Eye (tissue), 1 donor: Measurements from ENCODE around the gene TRIM17.
A peak's percentile ranks its signal among the peaks of the same experiment; 100 is the strongest.

ENCODE experiments used
- DNase-seq: peaks from one replicate; pipeline ENCODE4 v3.0.0-alpha.2; 2015

The TRIM17 gene

DNA sequence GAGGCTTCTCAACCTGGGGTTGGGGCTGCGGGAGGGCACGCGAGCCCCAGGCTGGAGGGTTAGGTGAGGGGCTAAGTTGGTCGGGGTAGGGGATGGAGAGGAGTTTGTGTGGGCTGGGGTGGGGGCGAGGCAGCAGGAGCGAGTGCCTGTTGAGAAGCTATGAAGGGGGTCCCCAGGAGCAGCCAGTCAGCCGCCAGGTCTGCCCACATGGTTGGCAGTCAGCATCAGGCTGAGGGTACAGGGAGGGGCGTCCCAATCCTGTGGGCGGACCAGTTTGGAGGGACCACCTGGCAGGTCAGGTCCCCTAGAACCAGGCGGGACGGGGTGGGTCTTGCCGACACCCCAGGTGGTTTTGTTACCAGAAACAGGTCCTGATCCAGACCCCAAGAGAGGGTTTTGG is 400 bp upstream of the TRIM17 start:
- no peak for DNase-seq

DNA sequence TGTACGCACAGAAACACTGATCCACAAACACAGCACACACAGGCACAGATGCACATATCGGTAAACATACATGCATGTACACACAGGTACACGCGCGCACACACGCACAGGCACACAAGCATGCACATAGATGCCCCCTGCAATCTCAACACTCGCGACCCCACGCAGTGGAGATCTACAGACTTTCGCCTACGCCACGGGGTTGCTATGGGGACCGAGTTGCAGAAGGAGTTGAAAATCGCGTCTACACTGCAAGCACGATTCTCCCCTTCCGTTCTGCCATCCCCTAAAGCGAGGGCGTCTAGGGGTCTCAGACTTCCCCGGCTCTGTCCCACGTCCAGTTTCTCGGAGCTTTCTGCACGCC is 826 bp downstream of the TRIM17 start:
- DNase-seq = no peak

DNA sequence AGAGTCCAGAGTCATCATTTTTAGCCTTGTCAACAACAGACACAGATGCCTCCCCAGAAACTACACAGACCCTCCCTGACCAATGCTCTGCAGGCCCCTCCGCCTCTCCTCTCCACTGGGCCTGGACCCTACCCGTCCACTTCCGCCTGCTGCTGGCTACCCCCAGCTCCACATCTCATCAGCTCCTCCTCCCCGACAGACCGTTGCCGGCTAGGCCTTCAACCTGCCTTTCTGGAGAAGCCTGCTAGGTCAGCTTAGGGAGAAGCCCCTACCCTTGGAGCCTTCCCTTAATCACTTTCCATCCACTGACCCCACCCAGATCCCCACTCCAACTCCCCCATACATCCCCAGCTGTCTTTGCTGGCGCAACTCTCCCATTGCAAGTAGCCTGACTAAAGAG is 1.4 kb downstream of the TRIM17 start:
- DNase-seq = no peak

DNA sequence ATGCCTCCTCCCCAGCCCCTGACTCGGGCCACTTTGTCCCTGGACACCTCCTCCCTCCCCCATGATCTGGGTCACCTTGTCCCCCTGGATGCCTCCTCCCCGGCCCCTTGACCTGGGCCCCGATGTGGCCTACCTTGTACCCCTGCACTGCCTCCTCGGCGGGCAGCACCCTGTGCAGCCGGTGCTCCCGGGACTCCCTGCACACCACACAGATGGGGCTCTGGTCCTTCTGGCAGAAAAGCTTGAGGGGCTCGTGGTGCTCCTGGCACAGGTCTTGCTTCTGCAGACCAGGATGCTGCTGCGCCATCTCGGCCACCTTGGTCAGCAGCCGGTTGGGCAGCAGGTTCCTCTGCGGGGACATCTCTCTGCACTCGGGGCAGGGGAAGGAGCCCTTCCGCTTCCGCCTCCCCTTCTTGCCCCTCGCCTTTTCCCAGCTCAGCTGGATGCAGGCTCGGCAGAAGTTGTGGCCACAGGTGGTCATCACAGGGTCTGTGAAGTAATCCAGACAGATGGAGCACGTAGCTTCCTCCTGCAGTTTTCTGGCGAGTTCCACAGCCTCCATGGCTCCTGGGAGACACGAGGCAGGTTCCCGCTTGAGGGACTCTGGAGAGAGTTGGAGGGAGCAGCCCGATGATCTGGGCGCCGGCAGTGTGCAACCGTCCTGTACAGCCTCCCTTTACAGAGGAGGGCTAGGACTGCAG is 2.0 kb downstream of the TRIM17 start:
- peak; percentile 5 for DNase-seq

DNA sequence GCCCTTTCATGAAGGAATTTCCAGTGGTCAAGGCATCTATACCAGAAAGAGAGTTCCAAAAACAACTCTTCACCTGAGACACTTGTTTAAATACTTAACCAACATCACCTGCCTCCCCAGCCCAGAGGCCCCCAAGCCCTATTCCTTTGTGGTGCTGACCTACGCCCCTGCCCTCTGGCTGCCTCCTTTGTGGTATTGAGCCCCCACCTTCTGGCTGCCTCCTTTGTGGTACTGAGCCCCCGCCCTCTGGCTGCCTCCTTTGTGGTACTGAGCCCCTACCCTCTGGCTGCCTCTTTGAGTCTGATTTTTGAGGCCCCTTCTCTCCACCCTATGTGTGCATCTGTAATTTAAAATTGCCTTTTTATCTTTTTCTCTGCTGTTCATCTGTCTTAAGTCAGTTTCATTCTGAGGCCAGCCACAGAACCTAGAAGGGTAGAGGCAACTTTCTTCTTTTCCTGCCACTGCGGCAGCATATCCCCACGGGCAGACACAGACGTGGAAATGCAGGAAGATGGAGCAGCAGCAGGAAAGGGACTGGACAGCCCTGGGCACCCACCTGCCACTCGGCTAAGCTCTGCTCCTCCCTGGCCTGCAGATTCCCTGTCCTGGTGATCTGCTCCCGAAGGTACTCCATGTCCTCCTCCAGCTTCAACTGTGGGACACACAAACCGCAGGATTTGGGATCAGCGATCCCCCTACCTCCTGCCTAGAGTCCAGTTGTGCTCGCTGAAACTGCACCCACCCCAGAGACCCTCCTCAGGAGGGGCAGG is 3.2 kb downstream of the TRIM17 start:
- DNase-seq = no peak

DNA sequence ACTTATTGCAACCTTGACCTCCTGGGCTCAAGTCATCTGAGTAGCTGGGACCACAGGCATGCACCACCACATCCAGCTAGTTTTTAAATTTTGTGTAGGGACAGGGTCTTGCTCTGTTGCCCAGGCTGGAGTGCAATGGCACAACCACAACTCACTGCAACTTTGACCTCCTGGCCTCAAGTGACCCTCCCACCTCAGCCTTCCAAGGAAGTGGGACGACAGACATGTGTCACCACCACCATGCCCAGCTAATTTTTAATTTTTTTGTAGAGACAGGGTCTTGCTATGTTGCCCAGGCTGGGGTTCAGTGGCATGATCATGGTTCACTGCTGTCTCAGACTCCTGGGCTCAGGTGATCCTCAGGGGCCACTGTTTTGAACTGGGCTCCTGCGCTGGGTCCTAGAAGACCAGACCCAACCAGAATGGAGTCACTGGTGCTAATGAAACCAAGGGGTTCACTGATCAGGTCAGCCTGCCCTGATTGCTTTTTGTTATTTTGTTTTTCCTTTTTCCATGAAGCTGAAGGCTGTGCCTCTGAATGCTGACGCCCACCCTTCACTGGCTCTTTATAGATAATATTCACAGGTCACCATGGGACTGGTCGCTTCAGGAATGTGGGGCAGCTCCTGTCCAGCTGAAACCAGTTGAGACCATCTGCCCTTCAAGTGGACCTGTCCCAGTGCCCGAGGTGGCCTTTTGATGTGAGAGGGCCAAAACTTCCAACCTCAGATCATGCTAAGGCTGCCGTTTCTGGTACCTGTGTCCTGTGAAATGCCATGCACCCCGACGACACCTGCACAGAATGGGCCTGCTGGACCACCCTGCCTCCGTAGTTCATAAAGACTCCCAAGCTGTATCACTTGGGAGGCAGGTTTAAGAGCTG is 4.9 kb downstream of the TRIM17 start:
- no peak for DNase-seq

DNA sequence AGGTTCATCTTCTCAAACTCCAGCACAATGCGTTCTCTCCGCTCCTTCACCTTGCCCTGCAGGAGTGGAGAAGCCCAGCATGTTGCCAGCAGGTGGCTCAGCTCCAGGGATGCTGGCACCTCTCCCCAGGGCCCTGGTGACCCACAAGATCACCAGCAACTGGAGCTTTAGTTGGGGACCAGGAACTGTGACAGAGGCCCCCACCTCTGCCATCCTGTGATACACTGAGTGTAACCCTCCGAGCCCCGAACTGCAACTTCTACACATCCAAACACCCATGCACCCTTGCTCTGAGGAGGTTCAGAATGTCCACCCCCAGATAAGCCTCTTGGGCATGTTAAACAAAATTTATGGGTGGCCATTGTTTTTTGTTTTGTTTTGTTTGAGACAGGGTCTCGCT is 5.5 kb downstream of the TRIM17 start:
- DNase-seq = no peak

DNA sequence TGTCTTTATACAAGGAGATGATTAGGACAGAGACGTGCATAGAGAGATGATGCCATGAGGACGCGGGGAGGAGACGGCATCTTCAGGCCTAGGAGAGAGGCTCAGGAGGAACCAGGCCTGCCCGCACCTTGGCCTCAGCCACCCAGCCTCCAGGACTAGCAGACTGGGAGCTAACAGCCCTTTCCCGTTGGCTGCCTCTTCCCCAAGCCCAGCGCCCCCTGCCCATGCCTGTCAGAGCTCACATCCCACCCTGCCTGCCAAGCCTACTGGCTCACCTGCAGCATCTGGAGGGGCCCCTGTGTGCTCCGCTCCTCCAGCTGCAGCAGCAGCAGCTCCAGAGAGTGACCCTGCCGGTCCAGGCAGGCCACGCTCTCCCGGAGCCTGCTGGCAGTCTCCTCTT is 6.0 kb downstream of the TRIM17 start:
- DNase-seq = no peak

DNA sequence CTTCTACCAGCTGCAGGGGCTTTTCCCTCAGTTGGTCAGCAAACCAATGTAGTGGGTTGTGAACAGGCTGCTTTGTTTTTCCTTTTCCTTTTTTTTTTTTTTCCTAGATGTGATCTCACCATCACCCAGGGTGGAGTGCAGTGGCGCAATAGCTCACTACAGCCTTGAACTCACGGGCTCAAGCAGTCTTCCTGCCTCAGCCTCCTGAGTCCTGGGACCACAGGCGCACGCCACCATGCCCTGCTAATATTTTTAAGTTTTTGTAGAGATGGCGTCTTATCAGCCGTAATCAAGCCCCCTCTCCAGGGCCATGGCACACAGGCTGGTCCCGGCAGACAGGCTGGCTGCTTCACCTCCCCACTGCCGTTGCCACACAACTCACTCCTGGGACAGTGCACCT is 6.6 kb downstream of the TRIM17 start:
- DNase-seq = no peak

DNA sequence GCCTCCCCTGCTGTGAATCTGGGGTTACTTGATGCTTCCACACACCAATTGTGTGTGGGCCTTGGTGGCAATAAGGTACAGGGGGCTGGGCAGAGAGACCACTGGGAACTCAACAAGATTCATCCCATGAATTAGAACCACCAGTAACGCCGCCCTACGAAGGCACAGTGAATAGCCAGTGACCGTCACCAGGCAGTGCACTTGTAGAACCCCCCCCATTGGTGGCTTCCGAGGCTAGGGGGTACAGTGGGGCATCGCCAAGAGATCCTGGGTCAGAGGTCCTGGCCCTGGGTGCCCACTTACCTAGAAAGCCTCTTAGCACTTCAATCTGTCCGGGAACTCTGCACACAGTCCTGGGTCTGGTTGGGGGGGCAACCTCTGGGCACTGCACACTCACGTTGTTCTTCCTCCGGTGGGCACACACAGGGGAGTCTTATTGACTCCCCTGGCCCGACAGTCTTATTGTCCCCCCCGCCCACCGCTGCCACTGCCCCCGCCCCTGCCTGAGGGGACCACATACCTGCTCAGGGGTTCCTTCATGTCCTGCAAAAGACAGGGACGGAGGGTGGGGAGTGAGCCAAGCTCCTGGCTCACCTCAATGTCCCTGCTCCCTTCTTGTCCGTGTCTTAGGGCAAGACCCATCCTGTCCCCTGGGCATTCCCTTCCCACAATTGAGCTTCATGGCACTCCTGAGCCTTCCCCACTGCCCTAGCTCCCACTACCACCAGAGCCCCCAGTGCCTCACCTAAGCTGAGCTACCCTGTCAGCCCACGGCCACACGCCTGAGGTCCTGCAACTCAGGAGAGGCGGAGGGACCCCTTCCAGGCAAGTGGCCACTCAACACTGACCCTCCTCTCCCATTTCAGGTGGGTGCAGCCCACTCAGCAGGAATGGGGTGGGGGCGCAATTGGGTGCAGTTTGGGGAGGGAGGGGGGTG is 7.5 kb downstream of the TRIM17 start:
- DNase-seq = no peak

DNA sequence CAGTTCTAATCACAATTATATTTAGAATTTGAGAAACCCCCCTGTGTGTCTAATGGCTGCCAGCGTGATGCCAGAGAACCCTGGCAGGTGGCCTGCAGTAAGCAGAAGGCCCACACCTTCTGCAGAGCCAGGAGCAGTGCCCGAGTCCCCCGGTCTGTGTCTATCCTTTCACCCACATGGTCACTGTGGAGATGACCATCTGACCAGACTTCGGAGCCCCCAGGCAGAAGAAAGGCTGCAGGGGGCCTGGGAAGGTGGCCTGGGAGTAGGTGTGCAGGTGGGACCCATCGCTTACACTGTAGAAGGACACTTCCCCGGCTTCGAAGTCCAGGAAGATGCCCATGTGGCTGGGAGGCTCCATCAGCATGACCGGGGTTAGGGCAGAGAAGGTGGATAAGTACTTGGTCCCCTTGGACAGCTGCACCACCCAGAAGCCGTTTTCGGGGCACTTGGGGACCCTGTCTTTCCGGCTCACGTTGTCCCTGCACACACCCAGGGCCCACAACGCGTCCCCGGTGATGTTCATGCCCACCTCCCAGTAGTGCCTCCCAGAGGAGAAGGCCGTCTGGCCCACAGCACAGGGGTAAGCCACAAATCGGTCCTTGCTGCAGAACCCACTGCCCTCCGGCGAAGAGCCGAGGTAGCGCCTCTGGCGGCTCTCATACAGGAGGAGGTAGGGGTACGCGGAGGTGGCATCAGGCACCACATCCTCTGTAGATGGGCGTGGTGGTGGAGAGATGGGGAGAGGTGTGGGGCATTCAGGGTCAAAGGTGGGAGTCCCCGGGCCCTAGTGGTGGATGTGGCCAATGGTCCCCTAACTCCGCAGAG is 8.4 kb downstream of the TRIM17 start:
- DNase-seq = no peak

DNA sequence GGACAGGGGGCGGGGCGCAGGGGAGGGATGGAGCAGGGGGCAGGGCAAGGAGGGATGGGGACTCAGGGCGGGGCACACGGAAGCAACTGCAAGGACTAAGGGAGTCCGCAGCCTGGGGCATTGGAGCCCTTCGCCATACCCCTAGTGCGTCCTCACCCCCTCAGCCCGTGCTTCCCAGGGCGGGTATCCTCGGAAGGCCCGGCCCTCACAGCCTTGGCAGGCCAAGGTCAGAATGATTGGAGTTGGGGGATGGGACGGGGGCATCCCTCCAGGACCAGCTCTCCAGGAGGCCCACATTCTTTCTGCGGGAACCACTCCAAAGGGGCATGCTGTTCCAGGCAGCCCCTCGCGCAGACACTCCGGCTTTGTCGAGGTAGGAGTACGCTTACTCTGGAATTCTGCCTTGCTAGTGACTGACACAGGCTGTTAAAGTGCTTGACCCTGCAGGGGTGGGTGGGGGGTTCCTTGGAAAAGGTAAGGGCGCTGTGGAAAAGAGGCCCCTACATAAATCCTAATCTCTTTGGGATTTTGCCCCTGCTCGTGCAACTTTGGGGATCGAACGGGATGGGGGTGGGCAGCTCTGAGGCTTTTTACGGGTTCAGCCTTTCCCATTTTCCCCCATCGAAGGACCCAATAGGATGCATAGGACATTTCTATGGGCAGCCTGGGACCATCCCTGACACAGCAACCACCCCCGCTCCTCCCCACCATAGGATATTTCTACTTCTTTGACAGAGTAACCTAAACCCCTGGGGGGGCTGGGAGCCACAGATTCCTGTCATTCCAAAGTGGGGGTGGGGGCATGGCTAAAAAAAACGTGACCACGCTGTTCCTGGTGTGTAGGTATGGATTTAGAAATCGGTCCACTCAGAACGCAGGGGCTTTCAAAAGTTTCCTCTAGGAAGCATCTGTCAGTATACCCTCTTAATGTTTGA is 9.3 kb downstream of the TRIM17 start:
- peak; percentile 3 for DNase-seq

DNA sequence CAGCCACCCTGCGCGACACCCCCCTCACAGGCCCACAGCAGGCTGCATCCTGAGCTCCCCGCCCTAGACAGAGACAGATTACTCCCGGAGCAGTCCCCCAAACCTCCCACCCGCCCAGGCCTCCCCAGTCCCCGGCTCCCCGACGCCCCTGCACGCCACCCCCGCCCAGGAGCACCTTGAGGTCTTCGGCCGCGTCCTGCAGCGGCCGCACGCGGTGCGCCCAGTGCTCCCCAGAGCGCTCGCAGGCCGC is 10.8 kb downstream of the TRIM17 start:
- DNase-seq = no peak

DNA sequence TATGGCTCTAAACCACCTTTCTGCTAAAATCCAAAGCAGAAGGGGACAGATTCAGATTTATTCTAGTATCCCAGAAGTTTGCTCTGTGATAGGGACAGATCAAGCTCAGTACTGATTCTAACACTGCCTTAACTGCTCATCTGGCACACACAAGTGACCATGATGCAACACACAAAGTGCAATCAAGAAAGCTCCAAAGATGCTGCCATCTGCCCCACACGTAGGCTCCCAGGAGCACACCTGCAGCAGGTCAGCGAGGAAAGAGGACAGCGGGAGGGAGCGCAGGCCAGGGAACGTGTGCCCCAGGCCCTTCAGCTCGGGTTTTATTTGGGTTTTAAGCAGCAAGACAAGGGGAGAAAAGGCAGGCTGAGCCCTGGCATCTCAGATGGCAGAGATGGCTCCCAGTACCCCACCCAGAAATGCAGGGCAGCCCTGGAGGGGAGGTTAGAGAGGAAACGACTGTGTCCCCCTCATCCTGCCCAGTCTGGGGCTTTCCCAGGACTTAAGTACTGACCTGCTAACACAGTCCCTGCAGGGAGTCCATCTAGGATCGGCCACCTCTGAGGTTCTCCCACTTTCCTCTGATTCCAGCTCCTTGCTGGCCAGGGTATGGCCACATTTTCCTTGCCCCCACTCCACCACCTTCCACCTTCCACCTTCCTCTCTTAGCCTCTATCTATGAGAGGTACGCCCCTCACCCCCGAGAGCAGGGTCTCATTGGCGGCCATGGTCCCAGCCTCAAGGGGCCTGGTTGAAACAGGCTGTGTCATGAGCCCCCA is 11.3 kb downstream of the TRIM17 start:
- DNase-seq = no peak

DNA sequence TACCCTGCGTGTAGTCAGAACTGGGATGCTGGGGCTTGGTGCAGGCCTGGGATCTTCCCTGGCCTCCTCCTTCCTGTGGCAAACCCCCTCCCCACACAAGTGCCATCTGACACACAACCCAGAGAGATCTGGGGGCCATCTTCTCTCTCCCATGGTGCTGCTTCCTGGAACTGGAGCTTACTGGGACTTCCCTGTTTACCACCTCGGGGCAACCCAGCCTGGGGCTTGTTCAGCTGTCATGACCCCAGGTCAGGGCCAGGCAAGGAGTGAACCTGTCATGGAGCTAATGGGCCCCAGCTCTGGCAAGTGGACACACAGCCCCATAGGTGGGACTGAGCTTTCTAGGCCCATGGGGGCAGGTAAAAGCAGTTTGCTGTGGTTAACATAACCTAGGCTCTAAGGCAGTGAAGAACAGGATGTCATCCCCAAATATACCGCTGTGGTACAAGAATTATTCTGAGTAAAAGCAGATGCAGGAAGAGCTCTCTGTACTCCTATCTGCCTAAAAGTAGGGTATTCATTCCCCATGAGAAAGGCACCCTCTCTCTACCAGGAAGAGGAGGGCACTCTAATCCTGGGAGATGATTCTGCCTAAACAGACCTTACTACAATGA is 12.4 kb downstream of the TRIM17 start:
- DNase-seq = no peak

DNA sequence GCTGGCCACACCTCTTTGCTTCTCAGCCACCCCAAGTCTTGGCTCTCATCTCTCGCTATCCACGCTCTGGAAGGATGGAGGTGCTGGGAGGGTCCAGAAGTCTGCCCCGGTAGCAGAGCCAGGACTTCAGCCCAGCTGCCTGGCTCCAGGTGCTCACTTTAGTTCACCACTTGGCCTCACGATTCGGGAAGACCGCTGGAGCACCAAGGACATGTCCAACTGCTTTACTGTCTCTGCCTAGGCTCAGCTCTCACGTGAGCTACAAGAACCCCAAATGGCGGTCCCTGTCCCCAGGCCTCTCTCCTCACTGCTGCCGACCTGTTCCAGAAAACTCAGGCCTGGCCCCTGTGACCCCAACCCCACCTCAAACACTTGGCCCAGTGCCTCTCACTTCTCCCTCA is 13.4 kb downstream of the TRIM17 start:
- no peak for DNase-seq

DNA sequence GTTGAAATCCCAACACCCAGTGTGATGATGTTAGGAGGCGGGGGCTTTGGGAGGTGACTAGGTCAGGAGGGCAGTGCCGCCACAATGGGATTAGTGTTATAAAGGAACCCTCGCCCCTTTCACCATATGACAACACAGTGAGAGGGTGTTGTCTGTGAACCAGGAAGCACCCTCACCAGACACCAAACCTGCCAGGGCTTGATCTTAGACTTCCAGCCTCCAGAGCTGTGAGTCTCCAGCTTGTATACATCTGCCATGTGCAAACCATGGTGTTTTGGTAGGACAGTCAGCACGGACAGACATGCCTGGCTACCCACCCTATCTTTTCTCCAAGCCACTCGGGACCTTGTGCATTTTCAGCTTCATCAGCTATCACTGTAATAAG is 14.0 kb downstream of the TRIM17 start:
- DNase-seq = no peak

DNA sequence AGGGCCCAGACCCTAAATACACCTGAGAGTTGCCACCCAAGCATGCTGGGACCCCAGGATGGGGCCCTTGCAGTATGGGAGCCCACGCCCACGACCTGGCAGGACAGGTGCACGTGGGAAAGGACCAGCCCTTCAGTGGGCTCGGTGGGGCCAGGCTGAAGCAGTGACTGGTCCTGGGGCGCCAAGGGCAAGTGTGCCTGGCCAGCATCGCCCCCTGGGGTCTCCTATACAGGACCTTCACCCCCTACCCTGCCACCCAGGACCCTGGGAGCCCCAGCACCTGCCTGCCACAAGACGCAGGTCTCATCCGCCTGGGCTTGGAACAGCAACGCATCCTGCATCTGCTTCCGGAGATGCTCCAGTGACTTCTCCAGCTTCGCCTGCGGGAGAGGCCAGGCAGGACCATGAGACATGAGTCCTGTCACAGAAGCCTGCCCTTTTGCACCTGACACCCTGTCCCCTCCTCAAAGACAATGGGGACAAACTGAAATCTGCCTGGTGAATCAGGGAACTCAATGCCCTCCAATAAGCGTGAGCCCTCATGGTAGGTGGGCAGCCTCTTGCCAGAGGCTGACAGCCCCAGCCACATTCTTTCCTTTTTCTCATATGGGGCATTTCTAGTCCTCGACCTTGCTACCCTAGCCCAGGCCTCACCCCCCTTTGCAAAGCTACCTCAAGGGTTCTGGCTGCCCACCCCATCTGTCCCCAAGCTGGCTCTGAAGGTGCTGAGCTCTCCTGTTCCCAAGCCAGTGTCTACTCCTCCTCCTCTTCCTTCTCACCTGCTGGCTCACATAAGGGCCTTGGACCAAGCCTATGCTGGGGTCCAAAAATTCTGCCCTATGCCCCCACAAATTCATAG is 14.7 kb downstream of the TRIM17 start:
- DNase-seq = no peak
